ENCODE results near the gene AVPI1.
"Not testable (repeated sequence)": the region's sequence is repeated elsewhere in the genome, so short reads cannot be mapped to it uniquely, and the experiment has no call there.

The AVPI1 gene

GRCh38 chr10:97711640-97712572, 24.9 kb upstream of the AVPI1 start:
- DNase-seq (ENCODE audit: low spot score) = no peak

GRCh38 chr10:97708976-97709946, 22.2 kb upstream of the AVPI1 start:
- DNase-seq (ENCODE audit: low spot score) = peak; percentile 52

- no peak for DNase-seq (ENCODE audit: low spot score)
These were observed 21.1 kb upstream of the AVPI1 start for GRCh38 chr10:97708167-97708566.

GRCh38 chr10:97707134-97707861, 20.3 kb upstream of the AVPI1 start:
- DNase-seq (ENCODE audit: low spot score) = no peak

- DNase-seq (ENCODE audit: low spot score) = no peak
These were observed 18.1 kb upstream of the AVPI1 start for GRCh38 chr10:97705006-97705670.

- DNase-seq (ENCODE audit: low spot score) = no peak
These were observed 17.3 kb upstream of the AVPI1 start for GRCh38 chr10:97704341-97704740.

- no peak for DNase-seq (ENCODE audit: low spot score)
These were observed 16.5 kb upstream of the AVPI1 start for GRCh38 chr10:97703398-97704067.

GRCh38 chr10:97701438-97702069, 14.5 kb upstream of the AVPI1 start:
- peak; percentile 77 for DNase-seq (ENCODE audit: low spot score)

- DNase-seq (ENCODE audit: low spot score) = not testable (repeated sequence)
These were observed 11.1 kb upstream of the AVPI1 start for GRCh38 chr10:97698072-97698655.

GRCh38 chr10:97690133-97690532, 3.1 kb upstream of the AVPI1 start:
- DNase-seq (ENCODE audit: low spot score) = no peak

- no peak for DNase-seq (ENCODE audit: low spot score)
These were observed 2.5 kb upstream of the AVPI1 start for GRCh38 chr10:97689559-97690020.

GRCh38 chr10:97687785-97688781, 1.0 kb upstream of the AVPI1 start:
- no peak for DNase-seq (ENCODE audit: low spot score)

- peak; percentile 29 for DNase-seq (ENCODE audit: low spot score)
These were observed 610 bp downstream of the AVPI1 start for GRCh38 chr10:97686301-97686961.

- DNase-seq (ENCODE audit: low spot score) = no peak
These were observed 1.6 kb downstream of the AVPI1 start for GRCh38 chr10:97685395-97685958.

GRCh38 chr10:97684866-97685394, 2.1 kb downstream of the AVPI1 start:
- DNase-seq (ENCODE audit: low spot score) = no peak

- not testable (repeated sequence) for DNase-seq (ENCODE audit: low spot score)
These were observed 2.7 kb downstream of the AVPI1 start for GRCh38 chr10:97684368-97684713.

GRCh38 chr10:97683556-97684367, 3.3 kb downstream of the AVPI1 start:
- no peak for DNase-seq (ENCODE audit: low spot score)

Measured in hematopoietic multipotent progenitor cell treated with erythropoietin and hydrocortisone succinate and interleukin-3 and kit ligand, for 17 days (in vitro differentiated cells).